A673 (cell line): ENCODE measurements around the gene RCHY1.
"Not testable (repeated sequence)": the region's sequence is repeated elsewhere in the genome, so short reads cannot be mapped to it uniquely, and the experiment has no call there.

Experiments
- CTCF ChIP-seq: fragments of 300-800, 200-600 bp; sonication (generic); conservative IDR thresholded peaks from 2 replicates; pipeline ENCODE4 v1.5.1; 2017; ENCODE audit warnings: low read depth, mild to moderate bottlenecking, antibody characterized with exemption, low read length, moderate library complexity, mixed read lengths
- EZH2 ChIP-seq: fragments of 200-600 bp; sonication (generic); IDR thresholded peaks from 2 replicates; pipeline ENCODE4 v1.6.1; 2017; ENCODE audit warnings: borderline replicate concordance, low read depth, mild to moderate bottlenecking, mixed read lengths, antibody characterized with exemption, low read length; ENCODE audit not compliant: poor library complexity, severe bottlenecking

GRCh38 chr4:75509592-75509991, 4.6 kb downstream of the RCHY1 start:
- not testable (repeated sequence) for TF ChIP-seq CTCF, EZH2
